ENCODE results near the gene MBTD1. TPM values are rescaled to one million over a fixed set of nuclear protein-coding genes. Genes with fewer than 3 reads are reported as not detected.
"Not testable (repeated sequence)": the region's sequence is repeated elsewhere in the genome, so short reads cannot be mapped to it uniquely, and the experiment has no call there.

The MBTD1 gene
- total RNA-seq, 1 donor from 2014 or later = 9.3 TPM

DNA sequence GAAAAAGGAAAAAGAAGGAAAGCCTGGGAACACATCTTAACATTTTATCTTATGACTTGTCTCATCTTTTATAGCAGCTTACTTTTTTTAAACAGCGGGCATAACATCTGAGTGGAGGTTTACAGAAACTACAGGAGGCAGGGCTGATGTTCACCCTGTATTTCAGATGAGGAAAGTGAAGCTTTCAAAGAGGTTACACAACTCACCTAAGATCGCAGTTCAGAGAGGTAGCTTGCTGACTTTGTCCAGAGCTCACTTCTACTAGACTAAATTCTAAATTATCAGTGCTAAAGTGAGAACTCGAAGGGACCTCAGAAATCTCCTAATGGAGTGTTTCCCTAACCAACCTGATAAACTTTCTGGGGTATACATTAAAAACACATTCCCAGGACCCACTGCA lies 3.7 kb downstream of the MBTD1 start:
- DNase-seq (ENCODE audit: low spot score) = no peak

DNA sequence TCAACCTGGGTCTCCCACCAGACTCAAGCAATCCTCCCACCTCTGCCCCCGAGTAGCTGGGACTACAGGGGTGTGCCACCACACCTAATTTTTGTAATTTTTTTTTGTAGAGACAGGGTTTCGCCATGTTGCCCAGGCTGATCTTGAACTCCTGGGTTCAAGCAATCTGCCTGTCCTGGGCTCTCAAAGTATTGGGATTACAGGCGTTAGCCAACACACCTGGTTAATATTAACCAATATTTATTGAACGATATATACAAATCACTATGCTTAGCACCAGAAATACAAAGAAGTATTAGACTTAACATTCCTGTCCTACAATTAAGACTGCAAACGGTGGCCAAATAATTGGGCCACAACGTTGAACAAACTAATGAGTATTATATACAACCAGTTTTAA lies 4.2 kb downstream of the MBTD1 start:
- DNase-seq (ENCODE audit: low spot score) = no peak

DNA sequence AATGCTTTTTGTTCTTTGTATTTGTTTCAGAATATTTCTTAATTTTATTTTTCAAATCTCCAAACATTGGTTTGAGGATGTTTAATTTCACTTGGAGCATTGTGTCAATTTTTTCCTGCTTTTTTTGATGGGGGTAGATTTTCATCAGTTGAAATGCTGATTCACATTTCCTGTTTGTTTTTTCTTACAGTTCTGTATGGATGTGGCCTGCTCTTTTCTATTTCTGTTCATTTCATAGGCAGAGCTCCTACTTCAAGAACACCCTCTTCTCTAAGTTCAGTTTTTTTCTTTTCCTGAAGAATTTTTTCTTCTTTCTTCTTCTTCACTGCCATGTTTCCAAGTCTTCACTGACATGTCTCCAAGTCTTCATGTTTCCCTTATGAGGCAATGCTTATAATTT lies 8.8 kb downstream of the MBTD1 start:
- no peak for DNase-seq (ENCODE audit: low spot score)

DNA sequence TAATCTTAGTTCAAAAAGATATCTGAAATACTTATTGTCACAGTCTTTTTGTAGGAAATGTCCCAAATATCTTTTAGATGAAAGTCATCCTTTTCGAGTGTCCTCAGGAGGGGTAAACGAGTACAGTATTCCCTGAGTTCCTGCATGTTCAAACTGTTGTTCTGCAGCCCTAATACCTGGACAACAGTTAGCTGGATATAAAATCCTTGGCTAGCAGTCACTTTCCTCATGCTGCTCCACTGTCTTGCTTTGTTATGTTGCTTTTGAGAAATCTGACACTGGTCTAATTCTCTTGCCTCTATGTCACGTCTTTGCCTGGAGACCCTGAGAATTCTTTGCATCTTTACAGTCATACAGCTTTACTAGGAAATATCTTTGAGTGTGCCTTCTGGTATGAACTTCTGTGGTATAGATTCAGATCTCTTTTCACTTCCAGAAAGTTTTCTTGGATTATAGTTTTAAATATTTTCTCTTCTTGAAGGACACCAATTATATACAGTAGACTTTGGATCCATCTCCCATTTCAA lies 9.5 kb downstream of the MBTD1 start:
- no peak for DNase-seq (ENCODE audit: low spot score)

DNA sequence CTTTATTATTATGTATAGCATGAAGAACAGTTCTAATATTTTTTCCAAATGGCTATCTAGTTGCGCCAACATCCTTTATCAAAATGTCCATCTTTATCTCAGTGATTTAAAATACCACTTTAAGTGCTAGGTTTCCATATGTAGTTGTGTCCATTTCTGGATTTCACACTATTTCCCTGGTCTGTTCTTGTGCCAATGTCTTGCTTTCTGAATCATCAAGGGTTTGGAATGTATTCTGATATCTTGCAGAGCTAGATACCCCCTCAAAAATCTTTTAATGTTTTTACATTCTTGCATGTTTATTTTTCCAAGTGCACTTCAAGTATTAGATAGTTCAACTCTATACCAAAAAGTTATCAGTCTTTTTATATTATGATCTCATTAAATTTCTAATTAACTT lies 14.3 kb downstream of the MBTD1 start:
- DNase-seq (ENCODE audit: low spot score) = no peak

DNA sequence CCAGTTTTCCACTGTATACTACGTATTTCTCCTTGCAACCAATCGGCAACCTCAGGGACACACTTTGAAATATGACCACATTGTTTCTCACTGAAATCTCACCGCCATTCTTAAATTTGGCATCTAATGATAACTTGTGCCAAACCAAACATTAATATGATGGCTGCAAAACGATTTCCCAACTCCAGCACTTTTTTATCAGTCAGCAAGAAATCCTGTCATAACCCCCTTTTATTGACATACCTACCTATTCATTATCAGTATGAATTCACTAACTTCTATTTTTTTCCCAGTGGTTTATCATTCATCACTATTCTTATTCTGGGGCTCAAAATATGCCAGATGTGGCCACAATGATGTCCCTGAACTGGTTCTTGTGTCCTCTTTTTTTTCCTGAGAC lies 15.8 kb downstream of the MBTD1 start:
- DNase-seq (ENCODE audit: low spot score) = no peak

DNA sequence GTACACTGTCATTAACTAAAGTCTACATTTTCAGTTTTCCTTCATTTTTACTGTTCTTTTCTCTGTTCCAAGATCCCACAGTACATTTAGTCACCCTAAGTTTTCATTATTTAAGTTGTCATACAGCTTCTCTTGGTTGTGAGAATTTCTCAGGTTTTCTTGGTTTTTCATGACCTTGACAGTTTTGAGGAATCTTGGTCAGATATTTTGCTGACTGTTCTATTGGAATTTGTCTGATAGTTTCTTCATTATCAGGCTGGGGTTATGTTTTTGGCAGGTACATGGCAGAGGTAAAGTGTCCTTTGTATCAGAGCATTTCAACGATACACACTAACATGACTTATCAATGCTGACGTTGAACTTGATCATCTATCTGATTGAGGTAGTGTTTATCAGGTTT lies 19.6 kb downstream of the MBTD1 start:
- DNase-seq (ENCODE audit: low spot score) = no peak

DNA sequence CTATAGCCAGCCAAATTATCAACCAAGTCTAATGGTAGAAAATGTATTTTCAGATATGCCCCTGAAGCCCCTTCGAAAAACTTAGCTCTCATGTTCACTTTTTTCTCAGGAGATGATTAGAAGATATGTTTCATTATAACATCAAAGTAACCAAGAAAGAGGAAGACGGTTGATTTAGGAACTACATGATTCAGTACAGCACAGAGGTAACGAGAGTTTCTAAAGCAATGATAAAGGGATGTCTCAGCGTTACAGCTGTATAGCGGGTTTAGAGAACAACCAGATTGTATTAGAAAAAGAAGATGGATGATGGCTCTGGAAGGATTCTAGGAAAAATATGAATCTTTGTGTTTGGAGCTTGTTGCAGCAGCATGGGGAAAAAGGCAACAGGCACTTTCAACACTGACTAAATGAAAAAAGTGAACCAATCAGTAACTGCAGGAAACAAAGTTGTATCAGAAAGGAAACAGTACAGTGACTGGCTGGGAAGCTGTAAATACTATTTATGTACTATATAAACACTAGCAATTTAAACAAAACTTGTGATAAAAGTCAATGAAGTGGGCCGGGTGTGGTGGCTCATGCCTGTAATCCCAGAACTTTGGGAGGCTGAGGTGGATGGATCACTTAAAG lies 21.5 kb downstream of the MBTD1 start:
- no peak for DNase-seq (ENCODE audit: low spot score)

DNA sequence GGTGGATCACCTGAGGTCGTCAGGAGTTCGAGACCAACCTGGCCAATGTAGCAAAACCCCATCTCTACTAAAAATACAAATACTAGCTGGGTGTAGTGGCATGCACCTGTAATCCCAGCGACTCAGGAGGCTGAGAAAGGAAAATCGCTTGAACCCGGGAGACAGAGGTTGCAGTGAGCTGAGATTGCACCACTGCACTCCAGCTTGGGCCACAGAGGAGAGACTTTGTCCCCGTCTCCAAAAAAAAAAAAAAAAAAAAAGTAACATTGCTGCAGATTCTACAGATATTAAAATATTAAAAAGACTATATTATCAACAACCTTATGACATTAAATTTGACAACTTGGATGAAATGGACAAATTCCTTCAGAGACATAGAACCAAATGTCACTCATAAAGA lies 25.7 kb downstream of the MBTD1 start:
- DNase-seq (ENCODE audit: low spot score) = no peak

DNA sequence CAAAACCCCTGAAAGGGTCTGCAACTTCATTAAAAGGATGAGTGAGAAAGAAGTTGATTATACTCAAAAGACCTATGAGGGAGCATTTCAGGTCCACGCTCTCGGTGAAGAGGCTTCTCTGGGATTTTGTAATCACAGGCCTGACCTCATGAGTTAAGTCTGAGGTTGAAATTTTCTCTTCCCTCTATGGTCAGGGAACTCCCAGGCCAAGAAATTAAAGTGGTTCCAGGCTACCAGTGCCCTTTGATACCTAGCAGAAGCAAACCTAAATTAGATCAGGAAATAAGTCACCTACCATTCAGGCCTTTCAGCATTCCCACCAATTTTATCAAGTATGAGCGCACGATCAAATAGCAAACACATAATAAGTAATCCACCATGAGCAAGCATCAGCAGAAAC lies 27.9 kb downstream of the MBTD1 start:
- DNase-seq (ENCODE audit: low spot score) = no peak

DNA sequence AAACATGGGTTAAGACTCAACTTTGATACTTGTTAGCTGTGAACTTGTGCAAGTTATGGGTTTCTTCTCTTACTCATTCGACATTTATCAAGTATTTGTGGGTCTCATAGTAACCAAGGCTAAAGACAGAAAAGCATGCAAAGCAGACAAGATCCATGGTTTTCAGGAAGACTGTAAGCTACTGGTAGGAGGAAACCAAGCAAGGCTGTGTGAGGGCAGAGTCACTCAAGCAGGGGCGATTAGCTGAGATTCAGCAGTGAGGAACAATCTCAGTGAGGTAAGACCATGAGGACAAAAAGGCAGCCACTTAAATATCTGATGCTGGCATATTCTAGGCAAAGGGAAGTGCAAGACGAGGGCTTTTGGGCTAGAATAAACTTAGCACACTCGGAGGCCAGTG lies 29.5 kb downstream of the MBTD1 start:
- DNase-seq (ENCODE audit: low spot score) = no peak

DNA sequence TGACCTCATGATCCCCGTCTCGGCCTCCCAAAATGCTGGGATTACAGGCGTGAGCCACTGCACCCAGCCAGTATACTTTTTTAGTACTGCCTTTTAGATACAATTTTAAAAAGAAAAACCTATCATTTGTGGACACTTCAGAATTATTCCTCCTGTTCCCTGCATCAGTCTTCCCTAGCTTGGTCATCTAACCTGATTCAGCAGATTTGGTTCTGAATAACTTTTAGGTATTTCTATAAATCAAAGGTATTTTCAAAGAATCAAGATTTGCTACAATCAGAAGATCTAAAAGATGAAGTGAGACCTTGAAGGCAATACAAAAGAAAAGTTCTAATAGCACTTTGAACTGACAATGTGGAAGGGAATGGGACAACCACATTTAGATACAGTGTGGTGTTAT lies 30.0 kb downstream of the MBTD1 start:
- no peak for DNase-seq (ENCODE audit: low spot score)

DNA sequence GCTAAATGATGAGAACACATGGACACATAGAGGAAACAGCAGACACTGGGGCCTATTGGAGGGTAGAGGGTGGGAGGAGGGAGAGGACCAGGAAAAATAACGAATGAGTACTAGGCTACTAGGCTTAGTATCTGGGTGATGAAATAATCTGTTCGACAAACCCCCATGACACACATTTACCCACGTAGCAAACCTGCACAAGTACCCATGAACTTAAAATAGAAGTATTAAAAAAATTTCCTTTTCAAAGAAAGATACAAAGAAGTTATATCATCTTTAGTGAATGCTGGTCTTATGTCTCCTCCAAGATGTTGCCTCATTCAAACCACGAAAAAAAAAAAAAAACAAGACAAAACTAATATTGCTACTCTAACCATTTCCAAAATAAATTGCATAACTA lies 31.7 kb downstream of the MBTD1 start:
- no peak for DNase-seq (ENCODE audit: low spot score)

DNA sequence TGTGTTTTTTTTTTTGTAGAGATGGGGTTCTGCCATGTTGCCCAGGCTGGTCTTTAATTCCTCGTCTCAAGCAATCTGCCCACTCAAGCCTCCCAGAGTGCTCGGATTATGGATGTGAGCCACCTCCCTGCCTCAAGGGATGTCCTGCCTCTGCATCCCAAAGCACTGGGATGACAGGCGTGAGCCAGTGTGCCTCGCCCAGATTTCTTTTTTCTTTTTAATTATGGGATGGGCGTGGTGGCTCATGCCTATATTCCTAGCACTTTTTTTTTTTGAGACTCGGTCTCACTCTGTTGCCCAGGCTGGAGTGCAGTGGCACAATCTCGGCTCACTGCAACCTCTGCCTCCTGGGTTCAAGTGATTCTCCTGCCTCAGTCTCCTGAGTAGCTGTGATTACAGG lies 34.3 kb downstream of the MBTD1 start:
- not testable (repeated sequence) for DNase-seq (ENCODE audit: low spot score)

DNA sequence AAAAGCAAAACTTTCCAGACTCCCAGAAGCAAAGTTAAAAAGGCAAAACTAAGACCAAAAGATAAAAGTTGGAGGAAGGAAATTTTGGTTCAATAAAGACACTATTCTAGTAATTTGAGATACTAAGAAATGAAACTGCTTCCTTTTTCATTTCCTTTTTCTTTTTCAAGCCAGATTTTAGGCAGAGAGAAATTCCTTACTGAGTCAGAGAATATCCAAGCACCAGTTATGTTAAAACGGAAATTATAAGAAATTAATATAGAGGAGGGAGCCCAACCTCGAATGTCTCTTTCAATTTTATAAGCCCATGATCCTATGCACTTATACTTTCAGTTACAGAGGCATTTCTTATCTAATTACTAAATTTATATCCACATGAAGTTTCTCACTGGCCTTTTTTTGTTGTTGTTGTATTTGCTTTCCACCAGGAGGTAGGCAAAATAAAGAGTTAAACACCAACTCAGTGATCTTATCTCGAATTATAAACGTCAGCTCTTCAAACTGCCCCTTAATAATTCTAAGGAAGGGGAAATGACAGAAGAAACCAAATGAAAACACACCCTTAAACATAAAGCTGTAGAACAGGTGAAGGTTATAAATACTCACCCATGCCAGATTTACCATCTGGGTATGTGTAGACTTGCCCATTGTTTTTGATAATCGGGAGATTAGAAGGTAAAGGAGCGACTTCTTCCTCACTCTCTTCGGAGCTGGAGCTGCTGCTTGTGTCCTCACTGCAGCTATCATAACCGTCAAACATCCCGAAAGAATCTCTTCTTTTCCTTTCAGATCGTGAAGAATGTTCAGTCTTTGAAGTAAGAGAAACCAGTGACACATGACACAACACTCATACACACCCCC lies 35.2 kb downstream of the MBTD1 start:
- DNase-seq (ENCODE audit: low spot score) = no peak

DNA sequence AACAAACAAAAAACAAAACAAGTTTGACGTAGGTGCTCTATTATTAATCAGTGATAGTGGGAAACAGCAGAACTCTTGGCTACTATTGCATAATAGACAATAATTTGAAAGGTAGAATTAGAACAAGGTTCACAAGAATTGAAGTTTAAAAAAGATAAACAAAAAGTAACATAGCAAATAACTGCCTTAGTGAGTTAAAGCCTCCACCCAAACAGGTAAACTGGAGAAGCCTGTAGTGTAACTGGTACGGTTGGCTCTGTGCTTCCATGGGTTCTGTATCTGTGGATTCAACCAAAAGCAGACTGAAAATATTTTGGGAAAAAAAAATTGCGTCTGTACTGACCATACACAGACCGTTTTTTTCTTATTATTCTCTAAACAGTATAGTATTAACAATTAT lies 38.5 kb downstream of the MBTD1 start:
- no peak for DNase-seq (ENCODE audit: low spot score)

DNA sequence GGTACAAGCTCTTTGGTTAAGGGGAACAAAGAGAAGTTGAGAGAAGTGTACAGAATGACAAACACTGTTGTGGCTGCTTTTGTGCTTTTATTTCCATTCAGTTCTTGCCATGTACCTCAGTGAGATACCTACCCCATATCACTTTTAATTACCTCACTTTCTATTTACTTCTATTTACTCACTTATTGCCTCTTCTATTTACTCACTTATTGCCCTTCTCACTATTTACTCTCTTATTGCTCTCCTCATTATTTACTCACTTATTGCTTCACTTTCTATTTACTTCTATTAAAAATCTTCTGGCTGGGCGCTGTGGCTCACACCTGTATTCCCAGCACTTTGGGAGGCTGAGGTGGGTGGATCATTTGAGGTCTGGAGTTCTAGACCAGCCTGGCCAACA lies 41.9 kb downstream of the MBTD1 start:
- no peak for DNase-seq (ENCODE audit: low spot score)

DNA sequence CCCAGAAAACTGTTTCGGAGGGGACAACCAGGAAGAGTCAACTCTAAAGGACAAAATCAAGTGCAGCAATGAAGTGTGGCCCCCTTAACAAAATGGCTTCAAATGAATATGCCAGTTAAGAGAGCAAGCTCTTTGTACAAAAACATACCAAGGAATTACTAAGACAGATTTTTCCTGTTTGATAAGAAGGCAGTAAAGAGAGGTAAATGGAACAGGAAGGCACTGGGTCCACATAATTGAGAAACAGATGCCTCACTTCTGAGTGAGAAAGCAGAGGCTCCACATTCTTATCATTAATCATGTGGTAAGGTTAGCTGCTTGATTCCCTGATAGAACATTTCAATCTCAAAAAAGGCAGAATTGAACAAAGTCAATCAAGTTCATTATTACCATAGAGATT lies 44.9 kb downstream of the MBTD1 start:
- DNase-seq (ENCODE audit: low spot score) = no peak

DNA sequence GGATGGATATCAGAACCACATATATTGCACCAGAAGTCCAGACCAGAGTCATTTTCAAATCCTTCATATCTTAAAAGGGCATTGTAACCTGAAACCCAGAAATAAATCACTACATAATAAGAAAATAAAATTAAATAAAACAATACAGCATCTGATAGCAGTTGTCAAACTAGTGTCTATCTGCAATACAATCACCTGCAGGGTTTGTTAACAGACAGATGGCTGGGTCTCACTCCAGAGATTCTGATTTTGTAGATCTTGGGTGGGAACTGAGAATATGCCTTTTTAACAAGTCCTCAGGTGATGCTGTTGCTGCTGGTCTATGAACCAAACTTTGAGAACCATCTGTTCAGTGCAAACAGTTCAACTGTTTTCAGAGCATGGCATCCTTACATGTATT lies 56.0 kb downstream of the MBTD1 start:
- DNase-seq (ENCODE audit: low spot score) = no peak

DNA sequence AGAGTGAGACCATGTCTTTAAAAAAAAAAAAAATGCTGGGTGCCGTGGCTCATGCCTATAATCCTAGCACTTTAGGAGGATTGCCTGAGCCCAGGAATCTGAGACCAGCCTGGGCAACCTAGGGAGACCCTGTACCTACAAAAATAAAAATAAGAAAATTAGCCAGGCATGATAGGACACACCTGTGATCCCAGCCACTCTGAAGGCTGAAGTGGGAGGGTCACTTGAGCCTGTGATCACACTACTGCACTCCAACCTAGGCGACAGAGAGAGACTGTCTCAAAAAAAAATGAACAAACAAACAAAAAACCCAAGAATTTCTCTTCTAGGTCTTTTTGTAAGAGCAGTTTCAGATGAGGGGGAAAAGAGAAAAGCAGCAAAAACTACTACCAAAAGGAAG lies 59.0 kb downstream of the MBTD1 start:
- DNase-seq (ENCODE audit: low spot score) = no peak

DNA sequence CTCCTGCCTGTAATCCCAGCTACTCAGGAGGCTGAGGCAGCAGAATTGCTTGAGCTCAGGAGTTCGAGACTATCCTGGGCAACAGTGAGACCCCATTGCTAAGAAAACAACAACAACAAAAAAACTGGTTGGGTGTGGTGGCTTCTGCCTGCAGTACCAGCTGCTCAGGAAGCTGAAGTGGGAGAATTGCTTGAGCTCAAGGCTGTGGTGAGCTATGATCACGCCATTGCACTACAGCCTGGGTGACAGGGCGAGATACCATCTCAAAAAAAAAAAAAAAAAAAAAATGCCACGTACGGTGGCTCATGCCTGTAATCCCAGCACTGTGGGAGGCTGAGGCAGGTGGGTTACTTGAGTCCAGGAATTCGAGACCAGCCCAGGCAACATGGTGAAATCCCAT lies 59.6 kb downstream of the MBTD1 start:
- DNase-seq (ENCODE audit: low spot score) = no peak

DNA sequence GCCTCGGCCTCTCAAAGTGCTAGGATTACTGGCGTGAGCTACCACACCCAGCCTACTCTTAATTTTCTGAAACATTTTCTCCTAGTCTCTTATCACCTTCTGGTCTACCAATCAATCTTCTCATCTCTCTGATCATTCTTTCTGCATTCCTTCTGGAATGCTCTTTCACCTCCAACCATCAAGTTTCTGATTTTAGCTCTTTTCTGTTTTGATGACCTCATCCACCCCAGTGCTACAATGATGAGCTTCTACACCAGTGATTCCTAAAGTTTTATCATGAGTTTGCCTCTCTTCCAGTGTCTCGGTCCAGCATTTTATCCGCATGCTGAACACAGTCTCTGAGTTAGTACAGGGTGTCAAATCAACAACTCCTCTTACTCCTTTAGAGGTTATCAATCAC lies 62.1 kb downstream of the MBTD1 start:
- no peak for DNase-seq (ENCODE audit: low spot score)

DNA sequence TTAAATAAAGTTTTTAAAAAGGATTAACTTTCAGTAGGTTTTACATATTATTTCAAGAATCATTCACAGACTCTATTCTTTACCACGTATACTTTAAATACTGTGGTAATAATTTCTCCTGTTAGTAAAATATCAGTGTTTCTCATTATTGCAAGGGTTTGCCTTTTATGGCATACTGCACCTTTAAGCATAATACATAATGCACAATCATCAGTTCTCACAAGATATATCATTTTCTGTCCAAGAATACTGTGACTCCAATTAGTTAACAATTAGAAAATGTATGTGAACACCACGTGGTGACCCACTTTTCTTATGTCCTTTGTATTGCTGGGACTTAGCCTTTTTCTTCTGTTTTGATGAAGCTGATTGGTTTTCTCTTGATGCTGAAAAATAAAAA lies 68.0 kb downstream of the MBTD1 start:
- DNase-seq (ENCODE audit: low spot score) = no peak

Measured in mesenteric fat pad (tissue), 1 donor.